GM19467 (cell line): Measurements from ENCODE around the gene SMC1B.
"Not testable (repeated sequence)": the region's sequence is repeated elsewhere in the genome, so short reads cannot be mapped to it uniquely, and the experiment has no call there.

Source experiments
- ATAC-seq: cut with Tn5 transposase; IDR thresholded peaks from one replicate; pipeline ENCODE4 v1.9.1; 2021; ENCODE audit warnings: mild to moderate bottlenecking, moderate library complexity; ENCODE audit not compliant: unreplicated experiment

Gene SMC1B

DNA sequence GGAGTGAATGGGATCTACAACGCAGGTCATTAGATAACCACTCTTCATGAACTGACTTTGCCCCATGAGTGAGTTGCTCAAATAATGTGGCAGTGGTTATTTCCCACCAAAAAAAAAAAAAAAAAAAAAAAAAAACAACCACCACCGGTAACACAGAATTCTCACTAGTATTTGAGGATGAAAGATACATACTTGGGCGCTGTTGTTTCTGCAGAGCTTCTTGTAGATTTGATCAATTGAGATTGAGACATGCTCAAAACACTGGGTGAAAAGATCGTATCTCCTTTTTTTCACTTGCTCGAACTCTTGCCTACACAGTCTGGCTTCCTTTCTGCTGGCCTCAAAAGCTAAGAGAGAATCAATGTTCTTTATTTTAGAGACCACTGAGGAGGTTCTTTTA lies 59.6 kb downstream of the SMC1B start:
- ATAC-seq: no peak

DNA sequence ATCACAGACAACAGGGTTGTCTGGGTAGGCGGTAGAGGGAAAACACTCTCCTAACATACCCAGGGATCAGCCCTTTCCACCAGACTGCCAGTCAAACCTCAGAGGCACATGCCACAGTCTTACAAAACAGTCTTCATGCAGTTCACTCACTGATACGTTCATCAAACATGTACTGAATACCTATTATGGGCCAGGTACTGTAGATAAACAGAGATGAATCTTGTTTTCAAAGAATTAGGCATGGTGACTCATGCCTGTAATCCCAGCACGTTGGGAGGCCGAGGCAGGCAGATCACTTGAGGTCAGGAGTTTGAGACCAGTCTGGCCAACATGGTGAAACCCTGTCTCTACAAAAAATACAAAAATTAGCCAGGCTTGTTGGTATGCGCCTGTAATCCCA lies 60.6 kb downstream of the SMC1B start:
- ATAC-seq: not testable (repeated sequence)

DNA sequence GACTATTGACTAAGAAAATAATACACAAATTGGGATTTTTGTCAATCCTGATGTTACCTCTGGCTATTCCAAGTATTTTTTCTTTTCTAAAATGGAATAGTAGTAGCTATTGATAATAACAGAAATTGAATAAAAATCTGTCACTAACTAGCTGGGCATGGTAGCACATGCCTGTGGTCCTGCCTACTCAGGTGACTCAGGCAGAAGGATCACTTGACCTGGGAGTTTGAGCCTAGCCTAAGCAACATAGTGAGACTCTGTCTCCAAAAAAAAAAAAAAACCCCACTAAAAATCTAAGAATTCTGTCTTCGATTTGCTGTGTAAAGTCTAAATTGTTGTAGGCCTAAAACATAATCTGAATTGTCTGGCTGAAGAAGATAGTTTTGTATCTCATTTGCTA lies 61.4 kb downstream of the SMC1B start:
- no peak for ATAC-seq

DNA sequence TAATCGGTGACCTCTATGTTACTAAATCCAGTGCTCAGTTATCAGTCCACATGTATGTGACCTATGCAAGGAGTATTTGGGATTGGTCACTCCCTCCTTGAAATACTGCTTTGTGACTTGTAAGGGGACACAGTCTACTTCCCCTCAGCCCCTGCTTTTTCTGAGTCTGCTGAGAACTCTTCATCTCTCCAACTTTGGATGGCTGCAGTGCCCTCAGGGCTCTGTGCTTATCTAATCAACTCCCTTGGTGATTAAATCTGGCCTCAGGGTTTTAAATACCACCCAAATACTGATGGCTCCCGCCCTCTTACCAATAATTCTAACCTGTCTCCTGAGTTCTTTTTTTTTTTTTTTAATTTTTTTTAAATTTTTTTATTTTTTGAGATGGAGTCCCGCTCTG lies 63.5 kb downstream of the SMC1B start:
- no peak for ATAC-seq

DNA sequence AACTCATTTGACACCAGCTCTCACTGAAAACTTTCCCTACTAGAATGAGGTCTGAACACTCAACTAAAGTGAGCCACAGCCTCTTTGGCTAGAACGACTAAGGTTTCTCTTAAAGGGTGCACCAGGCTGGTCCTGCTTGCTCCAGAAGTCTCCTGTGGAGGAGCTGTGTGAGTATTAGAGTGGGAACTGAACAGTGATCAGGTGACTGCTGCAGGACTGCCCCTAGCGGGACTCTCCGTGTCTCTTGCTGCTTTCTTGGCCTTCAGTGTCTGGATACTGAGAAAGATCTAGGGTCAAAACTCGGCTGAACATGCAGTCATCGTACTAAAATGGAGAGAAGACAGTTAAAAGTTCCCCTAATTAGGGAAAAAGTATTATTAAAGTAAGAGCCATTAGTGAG lies 69.1 kb downstream of the SMC1B start:
- ATAC-seq: no peak

DNA sequence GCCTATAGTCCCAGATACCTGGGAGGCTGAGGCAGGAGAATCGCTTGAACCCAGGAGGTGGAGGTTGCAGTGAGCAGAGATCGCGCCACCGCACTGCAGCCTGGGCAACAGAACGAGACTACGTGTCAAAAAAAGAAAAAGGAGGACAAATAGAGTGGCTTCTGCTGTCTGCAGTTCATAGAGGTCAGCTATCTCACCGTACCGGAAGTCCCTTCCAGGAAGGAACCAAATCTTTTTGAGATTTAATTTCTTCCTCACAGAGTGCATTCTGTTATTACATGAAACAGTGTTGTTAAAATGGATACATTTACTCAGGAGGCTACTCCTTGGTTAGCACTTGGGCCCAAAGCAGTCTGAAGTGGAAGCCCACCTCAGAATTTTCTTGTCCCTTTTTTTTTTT lies 70.3 kb downstream of the SMC1B start:
- no peak for ATAC-seq

DNA sequence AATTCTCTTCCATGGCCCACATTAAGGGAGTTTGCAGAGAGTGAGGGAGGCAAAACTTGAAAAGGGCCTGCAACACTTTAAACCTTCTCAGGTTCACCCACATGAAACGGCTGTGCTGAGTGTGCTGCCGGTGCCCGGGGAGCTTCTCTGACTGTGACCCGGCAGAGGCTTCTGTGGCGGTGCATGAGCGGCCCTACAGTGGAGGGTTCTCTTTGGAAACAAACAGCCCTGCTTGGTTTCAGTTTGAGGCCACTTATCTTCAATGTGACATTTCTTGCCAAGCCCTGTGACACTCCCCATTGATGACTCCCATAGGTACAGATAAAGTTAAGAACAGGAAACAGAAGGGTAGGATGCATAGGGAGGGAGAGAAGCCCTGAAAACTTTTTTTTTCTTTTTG lies 71.9 kb downstream of the SMC1B start:
- no peak for ATAC-seq

DNA sequence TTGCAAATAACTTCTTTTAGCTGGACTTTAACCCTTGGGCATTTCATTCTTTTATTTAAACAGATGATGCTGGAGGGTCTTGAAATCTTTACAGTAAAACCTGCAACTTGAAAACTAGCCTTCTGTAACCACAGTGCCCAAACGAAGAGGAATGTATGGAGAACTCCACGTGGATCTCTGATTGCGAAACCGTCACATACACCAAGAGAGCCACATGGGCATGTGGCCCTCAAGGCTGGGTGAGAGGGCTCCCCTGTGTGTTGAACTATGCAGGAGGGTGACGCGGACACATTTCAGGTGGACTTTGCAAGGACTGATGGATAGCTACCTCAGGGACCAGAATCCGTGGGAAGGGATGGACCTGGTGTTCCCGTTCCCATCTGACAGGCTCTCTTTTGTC lies 73.1 kb downstream of the SMC1B start:
- ATAC-seq: no peak

DNA sequence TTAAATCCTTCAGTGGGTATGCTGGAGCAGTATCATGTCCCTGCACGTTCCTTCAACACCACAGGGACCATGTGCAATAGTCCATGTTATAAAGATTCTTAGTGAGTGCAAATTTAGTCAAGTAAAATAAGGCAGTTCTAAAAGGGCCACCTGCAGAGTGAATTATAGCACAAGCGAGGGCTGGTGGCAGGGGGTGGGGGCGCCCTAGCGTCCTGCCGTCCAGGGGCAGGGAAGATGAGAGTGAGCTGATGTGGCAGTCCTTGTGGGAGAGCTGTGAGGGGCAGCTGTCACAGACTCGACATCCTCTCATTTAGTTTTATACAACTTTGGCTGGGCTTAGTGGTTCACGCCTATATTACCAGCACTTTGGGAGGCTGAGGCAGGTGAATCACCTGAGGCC lies 74.6 kb downstream of the SMC1B start:
- no peak for ATAC-seq

DNA sequence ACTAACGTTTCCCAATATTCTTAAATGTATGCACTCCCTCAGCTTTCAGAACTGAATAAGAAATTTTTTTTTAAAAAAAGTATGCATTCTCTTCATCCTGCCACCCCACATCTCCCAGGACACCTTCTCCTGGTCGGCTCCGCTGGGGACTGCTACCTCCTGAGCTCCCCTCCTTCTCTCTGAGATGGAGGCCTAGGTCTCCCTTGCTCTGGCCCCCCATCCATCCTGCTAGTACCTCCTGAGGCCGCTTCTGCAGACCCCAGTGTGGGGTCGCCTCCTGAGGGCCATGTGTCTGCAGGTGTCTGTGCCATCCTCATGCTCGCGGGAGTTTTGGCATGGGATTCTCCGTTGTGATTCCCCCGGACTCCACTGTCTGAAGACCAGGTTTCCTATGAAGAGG lies 75.9 kb downstream of the SMC1B start:
- ATAC-seq: no peak

DNA sequence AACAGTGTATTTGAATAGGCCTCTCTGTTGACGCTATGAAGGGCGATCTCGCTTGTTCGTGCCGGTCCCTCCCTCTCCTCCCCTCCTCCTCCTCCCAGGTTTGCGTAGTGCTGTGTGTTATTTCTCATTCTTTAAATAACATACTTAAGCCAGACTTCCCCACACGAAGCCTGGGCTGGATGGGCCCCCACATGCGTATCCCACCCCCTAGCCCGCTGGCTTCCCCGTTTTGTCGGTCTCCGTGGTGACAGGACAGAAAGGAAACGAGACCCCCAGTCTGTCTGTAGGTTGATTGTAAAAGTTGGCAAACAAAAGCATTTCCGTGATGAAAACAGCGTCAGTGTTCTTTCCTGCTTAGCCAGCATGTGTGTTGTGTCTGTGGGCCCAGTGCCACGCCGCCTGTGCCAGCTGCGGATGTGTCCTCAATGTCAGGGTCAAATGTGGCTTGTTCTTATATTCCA lies 76.4 kb downstream of the SMC1B start:
- no peak for ATAC-seq

DNA sequence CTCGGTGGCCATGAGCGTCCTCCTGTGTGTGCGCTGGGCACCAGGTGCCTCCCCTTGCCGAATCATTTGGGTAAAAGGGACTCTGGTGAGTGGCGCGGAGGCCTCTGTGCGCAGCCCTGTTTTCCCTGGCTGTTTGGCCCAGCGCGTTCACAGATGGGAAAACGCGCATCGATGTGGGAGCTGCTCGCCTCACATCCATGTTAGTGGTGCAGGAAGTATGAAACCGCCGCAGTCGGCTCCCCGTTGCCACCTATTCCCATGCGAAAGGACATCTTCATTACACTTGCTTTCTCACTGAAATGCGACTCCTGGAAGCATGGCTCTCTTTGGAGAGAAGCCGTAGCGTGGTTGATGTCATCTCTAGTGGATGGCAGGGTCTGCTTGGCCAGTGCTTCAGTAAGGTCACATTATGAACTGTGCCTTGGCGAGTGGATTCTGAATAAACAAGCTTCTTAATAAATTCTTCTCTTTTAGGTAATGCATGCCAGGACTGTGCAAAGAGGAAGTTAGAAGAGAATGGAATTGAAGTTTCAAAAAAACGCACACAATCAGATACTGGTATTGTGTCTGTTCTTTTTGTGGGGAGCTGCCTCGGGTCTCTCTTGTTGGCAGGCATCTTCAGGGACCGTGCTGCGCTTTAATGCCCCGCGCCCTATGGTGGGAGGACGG lies 77.4 kb downstream of the SMC1B start:
- no peak for ATAC-seq

DNA sequence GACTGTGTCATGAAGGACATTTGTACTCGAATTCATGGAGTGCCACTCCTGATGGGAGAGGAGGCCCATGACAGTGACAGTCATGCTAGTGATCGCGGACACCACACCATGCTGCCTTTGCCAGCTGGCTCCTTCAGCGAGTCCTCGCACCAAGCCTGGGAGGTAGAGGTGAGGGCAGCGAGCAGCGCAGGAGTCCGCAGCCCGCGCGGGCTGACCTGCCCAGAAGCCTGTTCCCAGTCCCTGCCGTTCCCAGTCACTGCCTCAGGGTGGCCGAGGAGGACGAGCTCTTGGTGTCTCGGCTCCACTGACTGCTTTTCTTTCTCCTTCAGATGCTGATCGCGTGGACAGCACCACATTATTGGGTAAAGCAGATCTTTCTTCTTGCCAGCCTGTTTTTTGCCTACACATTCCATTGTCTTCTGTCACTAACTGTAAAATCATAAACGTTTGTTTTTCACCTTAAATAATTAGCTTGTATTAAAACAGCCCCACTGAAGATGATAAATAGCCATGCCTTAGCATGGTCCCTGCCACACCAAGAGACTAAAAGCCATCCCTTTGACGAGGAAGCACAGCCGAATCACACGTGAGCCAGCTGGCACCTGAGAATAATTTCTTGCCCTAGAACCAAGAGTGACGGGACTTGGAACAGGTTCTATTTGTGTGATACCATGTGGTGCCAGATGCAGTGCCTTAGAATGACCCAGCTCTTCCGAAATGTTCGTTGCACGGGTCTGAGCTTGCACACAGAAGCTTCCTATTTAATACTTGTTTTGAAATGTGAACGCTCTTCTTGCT lies 78.2 kb downstream of the SMC1B start:
- no peak for ATAC-seq

DNA sequence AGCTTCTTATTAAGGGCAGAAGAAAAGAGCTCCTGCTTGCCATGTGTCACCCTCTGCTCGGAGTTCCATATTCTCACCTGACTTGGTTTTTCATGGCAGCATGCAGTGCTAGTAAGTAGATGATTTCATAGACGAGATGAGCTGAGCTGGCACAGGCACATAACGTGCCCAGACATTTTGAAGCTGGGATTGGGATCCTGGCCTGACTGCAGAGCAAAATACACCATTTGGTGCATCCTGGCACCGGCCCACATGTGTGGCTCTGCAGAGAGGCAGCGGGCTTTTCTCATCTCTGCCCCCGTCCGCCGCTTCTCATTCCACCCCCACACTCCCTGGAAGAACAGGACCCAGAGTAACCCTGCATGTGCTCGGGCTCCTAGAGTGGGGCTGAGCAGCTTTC lies 78.9 kb downstream of the SMC1B start:
- no peak for ATAC-seq

DNA sequence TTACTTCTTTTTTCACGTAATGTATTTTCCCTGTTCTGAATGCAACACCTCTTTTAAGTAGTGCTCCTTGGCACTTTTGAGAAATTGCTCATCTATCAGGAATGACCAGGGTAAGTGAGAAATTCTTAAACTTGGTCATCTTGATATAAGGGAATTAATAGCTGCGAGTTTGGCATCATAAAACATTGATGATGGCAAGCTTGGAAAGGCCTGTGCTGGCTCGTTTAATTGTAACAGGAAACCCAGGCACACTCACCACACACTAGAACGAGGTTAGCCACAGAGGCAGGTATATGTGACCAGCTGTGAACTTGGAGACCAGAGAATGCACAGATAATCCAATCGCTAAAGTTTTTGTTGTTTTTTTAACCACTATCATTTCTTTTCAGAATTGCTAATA lies 79.3 kb downstream of the SMC1B start:
- no peak for ATAC-seq

DNA sequence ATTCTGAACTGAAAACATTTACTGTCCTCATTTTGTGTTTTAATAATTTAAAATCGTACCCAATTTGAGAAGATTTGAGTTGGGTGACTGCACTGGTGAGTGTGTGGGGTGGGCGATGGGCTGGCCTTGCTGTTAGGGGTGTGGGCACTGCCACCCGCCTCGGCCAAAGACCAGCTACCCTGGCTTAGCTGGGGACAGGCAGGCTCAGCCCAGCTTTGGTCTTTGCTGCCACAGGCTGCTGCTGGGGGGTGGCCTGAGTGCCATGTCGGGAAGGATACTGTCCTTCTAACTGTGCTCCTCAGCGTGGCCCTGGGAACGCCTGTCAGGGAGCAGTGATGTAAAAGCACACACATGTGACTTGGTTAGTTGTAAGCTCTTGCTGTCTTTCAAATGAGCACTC lies 81.4 kb downstream of the SMC1B start:
- no peak for ATAC-seq

DNA sequence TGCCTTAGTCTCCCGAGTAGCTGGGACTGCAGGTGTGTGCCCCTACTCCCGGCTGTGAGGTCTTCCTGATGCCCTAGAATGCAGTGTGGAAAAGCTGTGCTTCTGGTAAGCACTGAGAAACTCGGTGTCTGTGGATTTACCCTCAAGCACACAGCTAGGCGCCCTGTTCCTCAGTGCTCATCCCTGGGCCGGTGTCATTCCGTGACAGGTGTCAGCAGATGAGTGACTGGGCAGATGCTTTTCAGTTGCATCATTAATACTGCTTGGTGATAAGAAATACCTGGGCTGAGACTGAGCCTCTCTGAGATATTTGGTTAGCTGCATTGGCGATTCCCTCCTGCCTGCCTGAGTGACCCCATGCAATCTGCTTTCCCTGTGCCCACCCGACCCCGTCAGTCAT lies 81.9 kb downstream of the SMC1B start:
- ATAC-seq: no peak

DNA sequence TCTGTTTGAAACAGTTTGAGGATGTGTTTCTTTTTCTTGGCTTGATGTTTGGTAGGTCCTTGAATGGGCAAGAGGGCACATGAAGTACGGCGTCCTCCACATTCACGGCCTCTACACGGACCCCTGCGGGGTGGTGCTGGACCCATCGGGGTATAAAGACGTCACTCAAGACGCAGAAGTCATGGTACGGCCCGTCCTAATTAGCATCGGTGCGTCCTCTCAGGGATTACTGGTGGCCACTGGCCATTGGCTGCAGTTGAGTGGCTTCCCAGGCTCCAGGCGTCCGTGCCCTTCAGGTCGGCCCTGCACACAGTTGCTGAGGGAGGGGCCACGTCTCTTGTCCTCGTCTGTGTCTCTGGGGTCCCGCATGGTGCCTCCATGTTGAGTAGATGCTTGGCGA lies 82.9 kb downstream of the SMC1B start:
- ATAC-seq: no peak

DNA sequence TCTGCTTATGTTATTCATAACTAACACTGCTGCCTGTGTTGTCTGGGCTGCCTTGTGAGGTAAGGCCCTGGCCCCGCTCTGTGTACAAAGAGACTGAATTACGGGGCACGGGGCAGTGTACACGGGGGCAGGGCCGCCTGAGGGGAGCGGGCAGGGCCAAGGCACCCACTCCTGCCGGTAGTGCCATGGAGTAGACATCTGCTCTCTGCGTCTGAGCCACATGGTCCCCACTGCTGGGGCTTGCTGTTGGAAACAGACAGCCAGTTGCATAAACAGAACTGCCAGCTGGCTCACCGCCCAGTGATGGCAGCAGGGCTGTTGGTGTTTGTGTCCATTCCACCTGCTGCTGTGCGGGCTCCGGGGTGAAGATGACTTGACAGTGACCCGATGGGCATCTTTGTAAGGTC lies 83.9 kb downstream of the SMC1B start:
- ATAC-seq: no peak

DNA sequence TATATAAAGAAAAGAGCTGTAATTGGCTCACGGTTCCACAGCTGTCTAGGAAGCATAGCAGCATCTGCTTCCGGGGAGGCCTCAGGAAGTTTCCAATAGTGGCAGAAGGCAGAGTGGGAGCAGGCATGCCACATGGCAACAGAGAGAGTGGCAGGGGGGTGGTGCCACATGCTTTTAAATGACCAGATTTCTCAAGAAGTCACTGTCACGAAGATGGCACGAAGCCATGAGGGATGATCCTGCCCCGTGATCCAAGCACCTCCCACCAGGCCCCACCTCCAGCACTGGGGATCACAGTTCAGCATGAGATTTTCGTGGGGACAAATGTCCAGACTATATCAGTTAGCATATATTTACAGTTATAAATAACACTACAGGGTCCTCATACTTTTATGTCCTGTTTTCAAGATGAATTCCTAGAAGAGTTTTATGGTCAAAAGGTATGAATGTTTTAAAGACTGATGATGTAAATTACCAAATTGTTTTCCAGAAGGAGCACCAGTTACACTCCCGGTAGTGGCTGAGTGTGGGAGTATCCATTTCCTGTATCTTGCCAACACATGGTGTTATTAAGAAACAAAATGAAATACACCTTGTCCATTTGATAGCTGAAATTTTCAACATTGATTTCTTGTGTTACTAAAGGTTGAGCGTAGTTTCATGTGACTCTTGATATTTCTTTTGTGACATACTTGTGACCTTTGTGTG lies 84.4 kb downstream of the SMC1B start:
- ATAC-seq: no peak

DNA sequence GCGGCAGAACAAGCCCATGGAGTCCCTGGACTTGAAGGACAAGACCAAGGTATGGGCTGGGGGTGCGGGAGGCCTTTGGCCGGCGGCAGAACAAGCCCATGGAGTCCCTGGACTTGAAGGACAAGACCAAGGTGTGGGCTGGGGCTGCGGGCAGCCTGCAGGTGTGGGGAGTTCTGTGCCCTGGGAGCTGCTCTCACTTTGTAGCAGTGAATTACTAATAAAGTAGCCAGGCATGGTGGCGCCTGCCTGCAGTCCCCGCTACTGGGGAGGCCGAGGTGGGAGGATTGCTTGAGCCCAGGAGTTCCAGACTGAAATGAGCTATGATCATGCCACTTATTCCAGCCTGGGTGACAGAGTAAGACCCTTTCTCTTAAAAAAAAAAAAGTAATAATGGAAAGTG lies 85.1 kb downstream of the SMC1B start:
- ATAC-seq: not testable (repeated sequence)

DNA sequence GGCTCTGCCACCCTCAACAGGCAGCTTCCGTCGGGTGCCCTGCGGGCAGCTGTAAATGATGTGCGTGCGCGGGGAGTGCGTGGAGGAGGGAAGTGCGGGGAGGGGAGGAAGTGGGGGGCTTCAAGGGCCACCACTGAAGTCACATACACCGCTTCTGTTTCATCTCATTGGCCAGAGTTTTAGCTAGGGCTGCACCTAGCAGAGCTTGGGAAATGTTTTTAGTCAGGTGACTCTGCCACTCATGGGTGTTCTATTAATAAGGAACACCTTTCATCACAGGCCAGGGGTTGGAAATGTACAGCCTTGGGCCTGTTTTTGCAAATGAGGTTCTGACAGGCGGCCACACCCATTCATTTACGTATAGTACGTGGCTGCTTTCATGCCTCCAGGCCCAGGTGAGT lies 89.1 kb downstream of the SMC1B start:
- ATAC-seq: no peak
